ENCODE measurements around the gene CORO2A. TPM values are rescaled to one million over a fixed set of nuclear protein-coding genes. Genes with fewer than 3 reads are reported as not detected.

Gene CORO2A
- total and polyA plus RNA-seq, 2 of the 13 experiments (the other 11 are each of a cell fraction or from before 2014, with no cell fraction given): 14.4 to 15.3 TPM

DNA sequence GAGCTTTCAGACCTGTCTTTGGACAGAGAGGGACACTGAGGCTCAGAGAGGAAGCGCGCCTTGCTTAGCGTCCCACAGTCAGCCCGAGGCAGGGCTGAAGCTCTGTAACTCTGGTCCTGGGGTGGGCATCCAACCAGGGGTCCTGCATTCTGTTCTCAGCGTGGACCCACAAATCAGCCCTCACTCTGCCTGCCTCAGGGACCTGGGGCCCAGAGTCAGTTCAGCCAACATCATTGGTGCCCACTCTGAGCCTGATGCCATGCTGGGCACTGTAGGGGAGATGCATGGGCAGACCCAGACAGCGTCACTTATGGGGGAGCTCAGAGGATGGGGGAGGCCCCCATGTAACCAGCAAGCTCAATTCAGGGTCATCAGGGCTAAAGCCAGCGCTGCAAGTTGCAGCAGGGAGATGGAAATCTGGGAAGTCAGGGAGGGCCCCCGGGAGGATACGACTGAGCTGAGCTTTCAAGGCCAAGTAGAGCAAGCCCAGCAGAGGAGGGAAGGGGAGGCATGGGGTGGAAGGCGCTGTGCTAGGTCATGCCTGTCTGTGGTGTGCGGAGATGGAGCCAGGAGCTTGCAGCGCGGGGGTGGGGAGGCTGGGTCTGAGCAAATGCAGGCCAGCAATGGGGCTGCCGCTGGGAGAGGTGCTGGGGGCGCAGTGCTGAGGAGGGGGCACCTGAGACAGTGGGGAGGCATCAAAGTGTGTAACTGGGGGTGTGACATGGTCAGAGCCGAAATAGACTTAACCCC, 21.1 kb downstream of the CORO2A start:
- no TSS peak for BruUV-seq (replicated peaks)
- in situ Hi-C loops (cut with HindIII; ENCODE audit: extremely low pct_ligation_motif_present, low pct_unique_long_range_greater_than_20kb) (no loop called here), intact Hi-C loops (cut with micrococcal nuclease; ENCODE audit: unreplicated experiment) (no loop called here)
- H3K27me3 ChIP-seq (ENCODE audit: control insufficient read depth in 1 of 2, insufficient read depth in 2 of 2, low read length in 2 of 2): no peaks in the 10 kb centered on the region
- TF ChIP-seq, protein P1, sequence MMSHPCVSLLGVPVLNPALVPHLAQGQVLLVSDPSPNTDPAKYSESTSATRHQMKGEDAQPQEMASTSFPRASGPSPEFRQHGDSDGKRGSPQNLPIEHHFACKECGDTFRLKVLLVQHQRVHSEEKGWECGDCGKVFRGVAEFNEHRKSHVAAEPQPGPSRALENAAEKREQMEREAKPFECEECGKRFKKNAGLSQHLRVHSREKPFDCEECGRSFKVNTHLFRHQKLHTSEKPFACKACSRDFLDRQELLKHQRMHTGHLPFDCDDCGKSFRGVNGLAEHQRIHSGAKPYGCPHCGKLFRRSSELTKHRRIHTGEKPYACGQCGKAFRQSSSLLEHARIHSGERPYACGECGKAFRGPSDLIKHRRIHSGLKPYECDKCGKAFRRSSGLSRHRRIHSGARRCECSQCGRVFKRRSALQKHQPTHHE (CRISPR knock-in tag; IDR thresholded peaks at IDR 0.05; ENCODE audit: borderline replicate concordance): no peak
- TF ChIP-seq ZSCAN29 (CRISPR knock-in tag; conservative IDR thresholded peaks at IDR 0.05) (no peak), IRF2 (CRISPR knock-in tag; IDR thresholded peaks at IDR 0.05) (no peak), ZNF333 (CRISPR knock-in tag; IDR thresholded peaks at IDR 0.05; ENCODE audit: borderline replicate concordance) (no peak), RXRA (CRISPR knock-in tag; IDR thresholded peaks at IDR 0.05) (no peak), ZNF30 (CRISPR knock-in tag; IDR thresholded peaks at IDR 0.05) (no peak), ZNF652 (CRISPR knock-in tag; IDR thresholded peaks at IDR 0.05; ENCODE audit: borderline replicate concordance, low read depth) (no peak), MTF2 (CRISPR knock-in tag; IDR thresholded peaks at IDR 0.05; ENCODE audit: borderline replicate concordance) (no peak), TSC22D2 (CRISPR knock-in tag; IDR thresholded peaks at IDR 0.05; ENCODE audit: borderline replicate concordance) (no peak), ZNF670 (CRISPR knock-in tag; IDR thresholded peaks at IDR 0.05; ENCODE audit: borderline replicate concordance) (no peak), ONECUT2 (CRISPR knock-in tag; IDR thresholded peaks at IDR 0.05) (no peak), ZNF260 (CRISPR knock-in tag; IDR thresholded peaks at IDR 0.05; ENCODE audit: borderline replicate concordance, low read depth) (no peak), ZBTB1 (CRISPR knock-in tag; IDR thresholded peaks at IDR 0.05; ENCODE audit: borderline replicate concordance) (no peak)
- TF ChIP-seq, protein P2, sequence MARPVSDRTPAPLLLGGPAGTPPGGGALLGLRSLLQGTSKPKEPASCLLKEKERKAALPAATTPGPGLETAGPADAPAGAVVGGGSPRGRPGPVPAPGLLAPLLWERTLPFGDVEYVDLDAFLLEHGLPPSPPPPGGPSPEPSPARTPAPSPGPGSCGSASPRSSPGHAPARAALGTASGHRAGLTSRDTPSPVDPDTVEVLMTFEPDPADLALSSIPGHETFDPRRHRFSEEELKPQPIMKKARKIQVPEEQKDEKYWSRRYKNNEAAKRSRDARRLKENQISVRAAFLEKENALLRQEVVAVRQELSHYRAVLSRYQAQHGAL (CRISPR knock-in tag; IDR thresholded peaks at IDR 0.05; ENCODE audit: not compliant biosample characterization): no peak
- H3K36me3 ChIP-seq (replicated peaks in 1 of 2; ENCODE audit: control insufficient read depth in 1 of 2, insufficient read depth in 2 of 2, low read length in 2 of 2): no peaks in the 10 kb centered on the region
- WGBS (ENCODE audit: low lambda C conversion rate): 94% methylated on average over 14 of the region's 16 CpGs
- no peak overlapping the region for H3K27ac ChIP-seq (ENCODE audit: extremely low read length, insufficient read depth, low read length)
- H3K9ac ChIP-seq (ENCODE audit: insufficient read depth, low read depth, low read length): no peak overlapping the region
- peaks cover 52% of the 10 kb centered on the region for H3K79me2 ChIP-seq (ENCODE audit: insufficient read depth, low read length)
- peaks cover 5% of the 10 kb centered on the region; the same call in 1 of the 2 replicates for H4K20me1 ChIP-seq (ENCODE audit: insufficient read depth, low read length)
- CTCF ChIA-PET (ENCODE audit: low intra/inter-chr PET ratio, low total read pairs): no interaction called here
- ATAC-seq (no peak), FAIRE-seq (no peak), DNase-seq (ENCODE audit: low spot score) (no peak)
- H3K4me1 ChIP-seq (ENCODE audit: insufficient read depth, low read length): peaks cover 69% of the 10 kb centered on the region
- H3K9me3 ChIP-seq (ENCODE audit: low read length): no peaks in the 10 kb centered on the region
- no peak overlapping the region for H2AFZ ChIP-seq (ENCODE audit: low read length)
- no peak overlapping the region for H3K4me3 ChIP-seq (replicated peaks in 1 of 3; ENCODE audit: insufficient read depth in 1 of 3, low read depth in 2 of 3, low read length in 3 of 3)
- no peak overlapping the region for H3K4me2 ChIP-seq (ENCODE audit: low read depth, low read length)
- POLR2A ChIA-PET: no interaction called here

Measured in HepG2 (cell line).